GM23338 (cell line): ENCODE results near the gene ADA.
"Not testable (repeated sequence)": the region's sequence is repeated elsewhere in the genome, so short reads cannot be mapped to it uniquely, and the experiment has no call there.

ENCODE experiments used
- EZH2phosphoT487 ChIP-seq: fragments of 200-600 bp; sonication (generic); IDR thresholded peaks from one replicate; pipeline ENCODE4 v1.8.1; 2018; ENCODE audit warnings: antibody characterized with exemption; ENCODE audit not compliant: unreplicated experiment
- REST ChIP-seq: IDR thresholded peaks from one replicate; pipeline ENCODE4 v1.6.1; 2018; ENCODE audit warnings: antibody characterized with exemption; ENCODE audit not compliant: unreplicated experiment
- STAT1 ChIP-seq: IDR thresholded peaks from one replicate; pipeline ENCODE4 v1.6.1; 2016; ENCODE audit warnings: antibody characterized with exemption; ENCODE audit not compliant: unreplicated experiment
- TF ChIP-seq, protein P1 (sequence below), 2 experiments: fragments of 200-600 bp in 1 of 2; sonication (generic) in 1 of 2; conservative IDR thresholded peaks; 2 replicates each; pipeline versions ENCODE4 v1.5.1 to v1.6.1; 2016 to 2017; ENCODE audit warnings: antibody characterized with exemption in 2 of 2, low read depth in 2 of 2, mild to moderate bottlenecking in 2 of 2, moderate library complexity in 1 of 2
- TF ChIP-seq, protein P2 (sequence below): IDR thresholded peaks from 2 replicates; pipeline ENCODE4 v1.6.1; 2016; ENCODE audit warnings: antibody characterized with exemption

DNA sequence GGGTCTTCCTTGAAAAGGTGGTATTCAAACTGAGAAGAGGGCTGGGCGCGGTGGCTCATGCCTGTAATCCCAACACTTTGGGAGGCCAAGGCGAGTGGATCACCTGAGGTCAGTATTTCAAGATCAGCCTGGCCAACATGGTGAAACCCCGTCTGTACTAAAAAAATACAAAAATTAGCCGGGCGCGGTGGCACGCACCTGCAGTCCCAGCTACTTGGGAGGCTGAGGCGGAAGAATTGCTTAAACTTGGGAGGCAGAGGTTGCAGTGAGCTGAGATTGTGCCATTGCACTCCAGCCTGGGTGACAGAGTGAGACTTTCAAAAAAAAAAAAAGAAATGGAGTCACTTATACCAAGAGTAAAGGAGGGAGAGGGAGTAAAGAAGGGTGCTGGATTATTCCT lies 63.2 kb downstream of the ADA start:
- TF ChIP-seq, protein P1, sequence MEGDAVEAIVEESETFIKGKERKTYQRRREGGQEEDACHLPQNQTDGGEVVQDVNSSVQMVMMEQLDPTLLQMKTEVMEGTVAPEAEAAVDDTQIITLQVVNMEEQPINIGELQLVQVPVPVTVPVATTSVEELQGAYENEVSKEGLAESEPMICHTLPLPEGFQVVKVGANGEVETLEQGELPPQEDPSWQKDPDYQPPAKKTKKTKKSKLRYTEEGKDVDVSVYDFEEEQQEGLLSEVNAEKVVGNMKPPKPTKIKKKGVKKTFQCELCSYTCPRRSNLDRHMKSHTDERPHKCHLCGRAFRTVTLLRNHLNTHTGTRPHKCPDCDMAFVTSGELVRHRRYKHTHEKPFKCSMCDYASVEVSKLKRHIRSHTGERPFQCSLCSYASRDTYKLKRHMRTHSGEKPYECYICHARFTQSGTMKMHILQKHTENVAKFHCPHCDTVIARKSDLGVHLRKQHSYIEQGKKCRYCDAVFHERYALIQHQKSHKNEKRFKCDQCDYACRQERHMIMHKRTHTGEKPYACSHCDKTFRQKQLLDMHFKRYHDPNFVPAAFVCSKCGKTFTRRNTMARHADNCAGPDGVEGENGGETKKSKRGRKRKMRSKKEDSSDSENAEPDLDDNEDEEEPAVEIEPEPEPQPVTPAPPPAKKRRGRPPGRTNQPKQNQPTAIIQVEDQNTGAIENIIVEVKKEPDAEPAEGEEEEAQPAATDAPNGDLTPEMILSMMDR (conservative IDR thresholded peaks at IDR 0.05; ENCODE audit: low read depth in 2 of 2), result not testable (repeated sequence)
- TF ChIP-seq REST, EZH2phosphoT487, STAT1: not testable (repeated sequence)
- TF ChIP-seq, protein P2, sequence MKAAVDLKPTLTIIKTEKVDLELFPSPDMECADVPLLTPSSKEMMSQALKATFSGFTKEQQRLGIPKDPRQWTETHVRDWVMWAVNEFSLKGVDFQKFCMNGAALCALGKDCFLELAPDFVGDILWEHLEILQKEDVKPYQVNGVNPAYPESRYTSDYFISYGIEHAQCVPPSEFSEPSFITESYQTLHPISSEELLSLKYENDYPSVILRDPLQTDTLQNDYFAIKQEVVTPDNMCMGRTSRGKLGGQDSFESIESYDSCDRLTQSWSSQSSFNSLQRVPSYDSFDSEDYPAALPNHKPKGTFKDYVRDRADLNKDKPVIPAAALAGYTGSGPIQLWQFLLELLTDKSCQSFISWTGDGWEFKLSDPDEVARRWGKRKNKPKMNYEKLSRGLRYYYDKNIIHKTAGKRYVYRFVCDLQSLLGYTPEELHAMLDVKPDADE, result not testable (repeated sequence)
